Vagina (tissue), 2 donors: ENCODE data around the gene BRPF3. TPM values are rescaled to one million over a fixed set of nuclear protein-coding genes. Genes with fewer than 3 reads are reported as not detected.

Experiments
- DNase-seq, 2 donors: peaks; one replicate each; pipeline ENCODE4 v3.0.0-alpha.2; 2017; ENCODE audit errors: extremely low spot score in 2 of 2
- H3K27ac ChIP-seq: fragments of 200-600 bp; sonication (generic); one replicate; pipeline ENCODE4 v1.5.1; 2019
- H3K27me3 ChIP-seq: fragments of 200-600 bp; sonication (generic); one replicate; pipeline ENCODE4 v1.5.1; 2019
- H3K36me3 ChIP-seq, 2 donors: fragments of 200-600 bp; sonication (generic); one replicate each; pipeline ENCODE4 v1.5.1; 2017 to 2019
- H3K4me1 ChIP-seq: fragments of 200-600 bp; sonication (generic); one replicate; pipeline ENCODE4 v1.5.1; 2019
- H3K4me3 ChIP-seq, 2 donors: fragments of 200-600 bp; sonication (generic); 1 replicate in 1 of 2; 2 replicates in 1 of 2; pipeline ENCODE4 v1.5.1; 2016 to 2019
- H3K9me3 ChIP-seq: fragments of 200-600 bp; sonication (generic); one replicate; pipeline ENCODE4 v1.5.1; 2019
- POLR2A ChIP-seq, 2 donors: fragments of 450-650 bp; IDR thresholded peaks; one replicate each; pipeline ENCODE4 v1.6.1; 2017; ENCODE audit warnings: antibody characterized with exemption in 2 of 2, mild to moderate bottlenecking in 2 of 2, moderate library complexity in 2 of 2
- POLR2AphosphoS5 ChIP-seq, 2 donors: sonication (generic); formaldehyde crosslinking; IDR thresholded peaks; one replicate each; pipeline ENCODE4 v1.9.0; 2017; ENCODE audit warnings: antibody characterized with exemption in 2 of 2, mild to moderate bottlenecking in 2 of 2, low read depth in 1 of 2; ENCODE audit not compliant: insufficient read depth in 1 of 2
- intact Hi-C: fragments of 100-400 bp; cut with DNase I; formaldehyde crosslinking; loops from one replicate; pipeline ENCODE4 v1.15.1; 2023
- total RNA-seq: library from RNA; depleted of rRNA; stranded (reverse); fragments of >200 nt; gene quantifications from one replicate; pipeline ENCODE4 v1.2.3, GENCODE V29; 2016
- TF ChIP-seq, protein P1 (sequence below), 3 experiments: fragments of 450-650 bp in 2 of 3; fragments of 200-600 bp in 1 of 3; sonication (generic) in 1 of 3; IDR thresholded peaks; one replicate each; pipeline ENCODE4 v1.5.1; 2017 to 2019; ENCODE audit warnings: antibody characterized with exemption in 3 of 3, mild to moderate bottlenecking in 2 of 3, moderate library complexity in 2 of 3

BRPF3 gene
- total RNA-seq, 1 donor from 2014 or later: 18.7 TPM

DNA sequence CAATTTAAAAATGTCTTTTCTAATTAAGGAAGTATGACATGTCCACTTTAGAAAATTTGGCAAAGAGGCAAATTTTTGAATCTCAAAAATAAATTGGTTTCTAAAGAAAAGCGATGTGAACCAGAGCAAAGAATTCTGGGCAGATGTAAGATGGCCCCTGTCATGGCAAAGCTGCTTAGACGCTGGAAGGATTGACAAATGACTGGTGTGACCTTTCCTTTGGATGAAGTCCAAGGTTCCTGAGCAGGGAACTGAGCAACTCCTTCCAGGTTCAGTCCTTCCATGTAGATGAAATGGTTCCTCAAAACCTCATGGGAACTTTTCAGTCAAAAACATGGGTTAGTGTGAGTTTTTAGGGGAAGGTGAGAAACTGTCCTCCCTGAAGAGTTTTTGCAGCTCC lies 25.1 kb downstream of the BRPF3 start:
- peaks cover 0 to 71% of the 10 kb centered on the region in 2 donors for H3K36me3 ChIP-seq
- TF ChIP-seq, protein P1, sequence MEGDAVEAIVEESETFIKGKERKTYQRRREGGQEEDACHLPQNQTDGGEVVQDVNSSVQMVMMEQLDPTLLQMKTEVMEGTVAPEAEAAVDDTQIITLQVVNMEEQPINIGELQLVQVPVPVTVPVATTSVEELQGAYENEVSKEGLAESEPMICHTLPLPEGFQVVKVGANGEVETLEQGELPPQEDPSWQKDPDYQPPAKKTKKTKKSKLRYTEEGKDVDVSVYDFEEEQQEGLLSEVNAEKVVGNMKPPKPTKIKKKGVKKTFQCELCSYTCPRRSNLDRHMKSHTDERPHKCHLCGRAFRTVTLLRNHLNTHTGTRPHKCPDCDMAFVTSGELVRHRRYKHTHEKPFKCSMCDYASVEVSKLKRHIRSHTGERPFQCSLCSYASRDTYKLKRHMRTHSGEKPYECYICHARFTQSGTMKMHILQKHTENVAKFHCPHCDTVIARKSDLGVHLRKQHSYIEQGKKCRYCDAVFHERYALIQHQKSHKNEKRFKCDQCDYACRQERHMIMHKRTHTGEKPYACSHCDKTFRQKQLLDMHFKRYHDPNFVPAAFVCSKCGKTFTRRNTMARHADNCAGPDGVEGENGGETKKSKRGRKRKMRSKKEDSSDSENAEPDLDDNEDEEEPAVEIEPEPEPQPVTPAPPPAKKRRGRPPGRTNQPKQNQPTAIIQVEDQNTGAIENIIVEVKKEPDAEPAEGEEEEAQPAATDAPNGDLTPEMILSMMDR (IDR thresholded peaks at IDR 0.05): no peak
- TF ChIP-seq POLR2AphosphoS5 (IDR thresholded peaks at IDR 0.05; ENCODE audit: insufficient read depth in 1 of 2, low read depth in 1 of 2): no peak
- H3K4me1 ChIP-seq: peaks cover 21% of the 10 kb centered on the region
- no peaks in the 10 kb centered on the region for H3K9me3 ChIP-seq
- no peak for DNase-seq
- H3K4me3 ChIP-seq: no peak overlapping the region
- no peaks in the 10 kb centered on the region for H3K27me3 ChIP-seq
- intact Hi-C loops: no loop called here
- H3K27ac ChIP-seq: no peak overlapping the region

DNA sequence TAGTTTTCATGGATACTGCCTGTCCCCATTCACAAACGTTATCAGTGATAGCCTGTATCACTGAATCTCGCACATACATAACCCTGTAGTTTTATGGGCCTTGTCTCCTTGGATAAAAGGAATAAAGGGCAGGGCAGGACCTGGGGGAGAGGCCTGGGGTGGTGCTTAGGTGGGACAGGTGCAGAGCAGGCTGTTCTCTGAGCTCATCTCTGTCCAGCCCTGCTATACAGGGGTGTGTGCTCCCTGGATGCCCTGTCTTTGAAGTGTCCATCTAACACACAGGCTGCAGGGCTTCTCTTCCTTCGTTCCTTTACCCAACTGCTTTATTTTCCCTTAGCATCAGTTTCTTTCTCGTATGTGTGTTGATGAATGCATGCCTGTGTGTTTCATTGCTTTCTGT lies 26.4 kb downstream of the BRPF3 start:
- Histone ChIP-seq H3K27me3 (no peaks in the 10 kb centered on the region), H3K27ac (no peak overlapping the region), H3K4me1 (peaks cover 21% of the 10 kb centered on the region), H3K36me3 (peaks cover 0 to 63% of the 10 kb centered on the region in 2 donors), H3K4me3 (no peak overlapping the region), H3K9me3 (no peaks in the 10 kb centered on the region)
- intact Hi-C loops: no loop called here
- no peak for DNase-seq
- TF ChIP-seq, protein P1 (IDR thresholded peaks at IDR 0.05): no peak
- TF ChIP-seq POLR2A (IDR thresholded peaks at IDR 0.05): no peak
- TF ChIP-seq POLR2AphosphoS5 (IDR thresholded peaks at IDR 0.05; ENCODE audit: insufficient read depth in 1 of 2, low read depth in 1 of 2): no peak

DNA sequence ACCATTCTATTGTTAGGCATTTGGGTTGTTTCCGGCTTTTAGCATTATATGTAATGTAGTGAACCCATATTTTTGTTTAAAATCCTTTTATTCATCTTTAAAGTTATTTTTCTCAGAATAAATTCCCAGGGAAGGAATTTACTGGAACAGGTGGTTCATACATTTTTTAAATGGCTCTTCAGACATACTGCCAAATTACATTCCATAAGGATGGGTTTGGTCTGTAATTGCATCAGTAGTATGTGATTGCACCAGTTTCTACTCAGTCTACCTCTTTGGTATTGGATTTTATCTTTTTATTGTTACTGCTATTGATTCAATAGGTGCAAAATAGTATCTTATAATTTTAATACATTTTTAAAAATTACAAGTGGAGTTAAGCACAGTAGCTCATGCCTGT lies 27.2 kb downstream of the BRPF3 start:
- intact Hi-C loops: no loop called here
- H3K9me3 ChIP-seq: no peaks in the 10 kb centered on the region
- H3K27me3 ChIP-seq: no peaks in the 10 kb centered on the region
- peaks cover 0 to 61% of the 10 kb centered on the region in 2 donors for H3K36me3 ChIP-seq
- H3K27ac ChIP-seq: no peak overlapping the region
- DNase-seq: no peak
- TF ChIP-seq, protein P1 (IDR thresholded peaks at IDR 0.05): no peak
- no peak for TF ChIP-seq POLR2A (IDR thresholded peaks at IDR 0.05)
- no peak overlapping the region for H3K4me3 ChIP-seq
- H3K4me1 ChIP-seq: peaks cover 21% of the 10 kb centered on the region

DNA sequence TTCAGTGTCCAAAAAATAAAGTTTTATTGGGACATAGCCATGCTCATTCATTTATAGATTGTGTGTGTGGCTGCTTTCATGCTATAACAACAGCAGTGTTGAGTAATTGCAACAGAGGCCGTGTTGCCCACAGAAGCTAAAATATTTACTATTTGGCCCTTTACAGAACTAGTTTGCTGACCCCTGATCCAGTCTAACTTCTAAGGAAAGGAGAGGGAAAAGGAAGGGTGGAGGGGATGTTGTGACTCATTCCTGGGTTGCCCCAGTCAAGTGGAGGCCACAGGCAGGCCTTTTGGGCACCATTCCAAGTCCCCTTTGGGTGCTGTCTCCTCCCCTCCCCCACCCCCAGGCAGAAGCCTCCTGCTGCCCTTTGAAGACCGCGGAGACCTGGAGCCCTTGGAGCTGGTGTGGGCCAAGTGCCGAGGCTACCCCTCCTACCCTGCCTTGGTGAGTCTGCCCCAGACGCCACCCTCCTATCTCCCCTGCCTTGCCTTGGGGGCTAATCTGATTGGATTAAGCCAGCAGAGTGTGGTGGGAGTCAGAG lies 28.4 kb downstream of the BRPF3 start:
- intact Hi-C loops: no loop called here
- peaks cover 21% of the 10 kb centered on the region for H3K4me1 ChIP-seq

DNA sequence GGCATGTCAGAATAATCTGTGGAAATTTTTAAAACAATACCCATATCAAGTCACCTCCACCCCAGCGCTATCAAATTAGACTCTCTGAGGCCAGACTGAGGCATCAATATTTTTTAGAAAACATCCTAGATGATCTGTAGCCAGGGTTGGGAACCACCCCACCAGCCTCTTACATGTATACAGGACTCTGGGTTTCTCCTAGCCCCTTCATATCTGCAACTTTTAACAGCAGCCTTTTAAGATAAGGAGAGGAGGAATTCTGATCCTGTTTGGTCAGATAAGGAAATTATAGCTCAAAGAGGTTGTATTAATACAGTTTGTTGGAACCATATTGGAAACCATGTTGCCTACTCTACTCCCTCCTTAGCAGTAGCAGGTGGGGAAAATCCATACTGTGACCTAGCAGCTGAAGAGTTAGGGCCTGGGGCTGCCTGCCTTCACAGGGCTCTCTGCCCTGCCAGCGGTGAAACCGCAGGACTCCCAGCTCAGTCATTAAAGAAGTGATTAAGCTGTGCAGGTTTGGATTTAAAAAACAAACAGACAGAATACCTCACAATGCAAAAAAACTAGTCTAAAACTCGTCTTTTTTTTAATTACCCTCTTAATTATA lies 30.0 kb downstream of the BRPF3 start:
- intact Hi-C loops: no loop called here
- no peak for DNase-seq
- peaks cover 0 to 80% of the 10 kb centered on the region in 2 donors for H3K36me3 ChIP-seq
- H3K27me3 ChIP-seq: no peaks in the 10 kb centered on the region
- H3K9me3 ChIP-seq: no peaks in the 10 kb centered on the region
- no peak overlapping the region for H3K4me3 ChIP-seq
- TF ChIP-seq POLR2AphosphoS5 (IDR thresholded peaks at IDR 0.05; ENCODE audit: insufficient read depth in 1 of 2, low read depth in 1 of 2) (no peak), POLR2A (IDR thresholded peaks at IDR 0.05) (no peak)
- TF ChIP-seq, protein P1 (IDR thresholded peaks at IDR 0.05): no peak
- no peak overlapping the region for H3K27ac ChIP-seq
- H3K4me1 ChIP-seq: peaks cover 21% of the 10 kb centered on the region

More for the DNA sequence above, 28.4 kb downstream of the BRPF3 start:
- DNase-seq: no peak
- no peak for TF ChIP-seq POLR2A (IDR thresholded peaks at IDR 0.05)
- no peak for TF ChIP-seq POLR2AphosphoS5 (IDR thresholded peaks at IDR 0.05; ENCODE audit: insufficient read depth in 1 of 2, low read depth in 1 of 2)
- TF ChIP-seq, protein P1 (IDR thresholded peaks at IDR 0.05): no peak
- Histone ChIP-seq H3K27me3 (no peaks in the 10 kb centered on the region), H3K4me3 (no peak overlapping the region), H3K27ac (no peak overlapping the region), H3K36me3 (peaks cover 0 to 65% of the 10 kb centered on the region in 2 donors), H3K9me3 (no peaks in the 10 kb centered on the region)
